H1 (cell line): ENCODE measurements around the gene MORN4. TPM values are rescaled to one million over a fixed set of nuclear protein-coding genes. Genes with fewer than 3 reads are reported as not detected.

Experiments
- CTCF ChIA-PET: fragments of 300-600 bp; sonication (Branson Sonifier 250); formaldehyde crosslinking; loops from one replicate; lab custom pipeline; 2021; ENCODE audit not compliant: partially characterized antibody; lab: Charles Lee
- POLR2A ChIA-PET: fragments of 300-600 bp; sonication (Branson Sonifier 250); formaldehyde crosslinking; loops from one replicate; lab custom pipeline; 2021; ENCODE audit warnings: inconsistent platforms; ENCODE audit not compliant: partially characterized antibody; lab: Charles Lee
- DNase-seq, 2 experiments: peaks; one replicate each; pipeline versions ENCODE4 v3.0.0 to v3.0.0-alpha.2; 2010 to 2022; ENCODE audit warnings: low spot score in 2 of 2, low read depth in 1 of 2, mixed read lengths in 1 of 2
- FAIRE-seq: peaks from 2 replicates; lab custom pipeline; 2011; peaks lifted over from hg19 to GRCh38; lab: Jason Lieb, UNC
- H2AFZ ChIP-seq: 2 replicates; pipeline ENCODE4 v1.8.1; 2012; ENCODE audit warnings: low read length, inconsistent platforms
- H2AK5ac ChIP-seq: 2 replicates; pipeline ENCODE4 v1.6.1; 2013; ENCODE audit warnings: low read depth, low read length
- H2BK120ac ChIP-seq: replicated peaks from 2 replicates; pipeline ENCODE3; 2013; ENCODE audit warnings: low read depth, low read length, inconsistent platforms
- H2BK12ac ChIP-seq: 2 replicates; pipeline ENCODE4 v1.6.1; 2013; ENCODE audit warnings: low read depth, low read length
- H2BK15ac ChIP-seq: 2 replicates; pipeline ENCODE4 v1.6.1; 2013; ENCODE audit warnings: low read length
- H2BK20ac ChIP-seq: 2 replicates; pipeline ENCODE4 v1.6.1; 2013; ENCODE audit warnings: low read length
- H2BK5ac ChIP-seq: 2 replicates; pipeline ENCODE4 v1.6.1; 2013; ENCODE audit warnings: low read depth, low read length
- H3K14ac ChIP-seq: 2 replicates; pipeline ENCODE4 v1.6.1; 2013; ENCODE audit warnings: inconsistent platforms; ENCODE audit not compliant: insufficient read length
- H3K18ac ChIP-seq: 2 replicates; pipeline ENCODE4 v1.6.1; 2013; ENCODE audit warnings: low read length; ENCODE audit errors: extremely low read depth
- H3K23ac ChIP-seq: 2 replicates; pipeline ENCODE4 v1.6.1; 2013; ENCODE audit warnings: inconsistent platforms; ENCODE audit not compliant: insufficient read length
- H3K23me2 ChIP-seq: 2 replicates; pipeline ENCODE4 v1.6.1; 2013; ENCODE audit warnings: low read depth, low read length
- H3K27ac ChIP-seq: 2 replicates; pipeline ENCODE4 v1.6.1; 2011; ENCODE audit warnings: low read depth, low read length, inconsistent platforms
- H3K27me3 ChIP-seq, 4 experiments: replicated peaks in 1 of 4; 1 replicate in 1 of 4; 2 replicates in 3 of 4; pipeline versions ENCODE4 v1.6.1 to v1.8.1; 2011 to 2013; ENCODE audit warnings: low read length in 3 of 4, mild to moderate bottlenecking in 3 of 4, inconsistent platforms in 2 of 4, mixed read lengths in 2 of 4, moderate library complexity in 1 of 4; ENCODE audit not compliant: control insufficient read depth in 3 of 4, insufficient read depth in 3 of 4; ENCODE audit errors: extremely low read depth in 1 of 4
- H3K36me3 ChIP-seq, 4 experiments: 2 replicates each; pipeline versions ENCODE4 v1.6.1 to v1.8.1; 2011 to 2013; ENCODE audit warnings: mild to moderate bottlenecking in 4 of 4, low read length in 3 of 4, moderate library complexity in 2 of 4, control low read depth in 1 of 4, inconsistent platforms in 1 of 4; ENCODE audit not compliant: insufficient read depth in 4 of 4, control insufficient read depth in 2 of 4
- H3K4ac ChIP-seq: replicated peaks from 2 replicates; pipeline ENCODE3; 2013; ENCODE audit warnings: low read length, low read depth, mixed read lengths, inconsistent platforms; ENCODE audit not compliant: insufficient read length
- H3K4me1 ChIP-seq, 4 experiments: replicated peaks in 1 of 4; 1 replicate in 1 of 4; 2 replicates in 3 of 4; pipeline versions ENCODE4 v1.6.1 to v1.8.1; 2011 to 2013; ENCODE audit warnings: low read length in 3 of 4, inconsistent platforms in 2 of 4, mixed read lengths in 1 of 4; ENCODE audit not compliant: insufficient read depth in 4 of 4, control insufficient read depth in 3 of 4
- H3K4me2 ChIP-seq, 2 experiments: 2 replicates each; pipeline versions ENCODE4 v1.6.1 to v1.8.1; 2011 to 2013; ENCODE audit warnings: low read depth in 2 of 2, low read length in 2 of 2, control low read depth in 1 of 2, inconsistent platforms in 1 of 2, mild to moderate bottlenecking in 1 of 2; ENCODE audit not compliant: insufficient read depth in 1 of 2
- H3K4me3 ChIP-seq, 4 experiments: fragments of 200-600, 300-600 bp in 1 of 4; sonication (generic), shearing (Covaris generic), sonication (Bioruptor Twin) in 1 of 4; 2 replicates each; pipeline versions ENCODE4 v1.5.1 to v1.8.1; 2011 to 2016; ENCODE audit warnings: low read length in 4 of 4, low read depth in 3 of 4, control low read depth in 2 of 4, inconsistent platforms in 2 of 4, mild to moderate bottlenecking in 2 of 4, mixed read lengths in 1 of 4, moderate library complexity in 1 of 4; ENCODE audit not compliant: insufficient read depth in 2 of 4; ENCODE audit errors: extremely low read depth in 1 of 4
- H3K56ac ChIP-seq: replicated peaks from 2 replicates; pipeline ENCODE3; 2013; ENCODE audit warnings: low read depth, mild to moderate bottlenecking, mixed read lengths, low read length, inconsistent platforms; ENCODE audit not compliant: insufficient read length
- H3K79me1 ChIP-seq: 2 replicates; pipeline ENCODE4 v1.6.1; 2013; ENCODE audit warnings: low read depth, low read length, control low read depth
- H3K79me2 ChIP-seq, 2 experiments: 2 replicates each; pipeline versions ENCODE4 v1.6.1 to v1.8.1; 2012 to 2013; ENCODE audit warnings: low read length in 2 of 2, mild to moderate bottlenecking in 2 of 2, inconsistent platforms in 1 of 2; ENCODE audit not compliant: insufficient read depth in 2 of 2, control insufficient read depth in 1 of 2
- H3K9ac ChIP-seq, 4 experiments: replicated peaks in 1 of 4; 1 replicate in 1 of 4; 2 replicates in 3 of 4; pipeline versions ENCODE4 v1.6.1 to v1.8.1; 2011 to 2013; ENCODE audit warnings: low read depth in 3 of 4, low read length in 3 of 4, control low read depth in 2 of 4, mild to moderate bottlenecking in 2 of 4, moderate library complexity in 2 of 4, inconsistent platforms in 1 of 4; ENCODE audit errors: extremely low read depth in 1 of 4
- H3K9me3 ChIP-seq, 2 experiments: 2 replicates each; pipeline versions ENCODE4 v1.6.1 to v1.8.1; 2012 to 2013; ENCODE audit warnings: mild to moderate bottlenecking in 2 of 2, moderate library complexity in 2 of 2, control low read depth in 1 of 2, inconsistent platforms in 1 of 2, low read depth in 1 of 2, low read length in 1 of 2, mixed read lengths in 1 of 2; ENCODE audit not compliant: insufficient read depth in 2 of 2
- H4K20me1 ChIP-seq, 2 experiments: replicated peaks in 1 of 2; 2 replicates each; pipeline versions ENCODE3 to v1.8.1; 2011 to 2013; ENCODE audit warnings: inconsistent platforms in 2 of 2, low read length in 2 of 2, mild to moderate bottlenecking in 1 of 2; ENCODE audit not compliant: insufficient read depth in 2 of 2, control insufficient read depth in 1 of 2
- H4K5ac ChIP-seq: 2 replicates; pipeline ENCODE4 v1.6.1; 2013; ENCODE audit warnings: low read length, low read depth, mixed read lengths, inconsistent platforms; ENCODE audit not compliant: insufficient read length
- H4K8ac ChIP-seq: 2 replicates; pipeline ENCODE4 v1.8.0; 2013; ENCODE audit warnings: mild to moderate bottlenecking, moderate library complexity, low read length, inconsistent platforms; ENCODE audit not compliant: insufficient read depth; ENCODE audit errors: extremely low read depth
- H4K91ac ChIP-seq: replicated peaks from 2 replicates; pipeline ENCODE3; 2013; ENCODE audit warnings: low read length, mixed read lengths, inconsistent platforms; ENCODE audit not compliant: insufficient read length
- GABPA ChIP-seq: IDR thresholded peaks from 2 replicates; pipeline ENCODE4 v1.6.1; 2011; ENCODE audit warnings: mild to moderate bottlenecking, low read length, moderate library complexity, borderline replicate concordance; ENCODE audit not compliant: insufficient read depth
- HDAC6 ChIP-seq: IDR thresholded peaks from one replicate; pipeline ENCODE4 v1.7.1; 2012; ENCODE audit warnings: low read depth, mild to moderate bottlenecking, inconsistent platforms, low read length, moderate library complexity
- KDM1A ChIP-seq: fragments of 200-600, 300-600 bp; sonication (generic); IDR thresholded peaks from 2 replicates; pipeline ENCODE4 v1.7.1; 2016; ENCODE audit warnings: mild to moderate bottlenecking, low read length, borderline replicate concordance
- SAP30 ChIP-seq: fragments of 300-600 bp; sonication (generic); IDR thresholded peaks from 2 replicates; pipeline ENCODE4 v1.7.1; 2012; ENCODE audit warnings: low read length, moderate library complexity, mild to moderate bottlenecking, inconsistent platforms; ENCODE audit not compliant: insufficient read depth, insufficient replicate concordance
- YY1 ChIP-seq: IDR thresholded peaks from 2 replicates; pipeline ENCODE4 v1.6.1; 2011; ENCODE audit warnings: low read depth, mild to moderate bottlenecking, low read length
- WGBS, 2 experiments: shearing (Covaris generic) in 1 of 2; methylation state at CpG; one replicate each; pipeline versions ENCODE4 v1.1.6 to v1.1.7; 2013 to 2015; ENCODE audit warnings: low lambda C conversion rate in 2 of 2, mixed read lengths in 2 of 2, inconsistent platforms in 1 of 2, low coverage in 1 of 2, missing lambda C conversion rate in 1 of 2; ENCODE audit not compliant: insufficient replicate concordance in 2 of 2, insufficient coverage in 1 of 2, insufficient read length in 1 of 2; ENCODE audit errors: extremely low coverage in 1 of 2, missing lambda C conversion rate in 1 of 2; 5-methylcytosine and 5-hydroxymethylcytosine counted together
- polyA plus RNA-seq, 7 experiments: library from polyadenylated mRNA; depleted of rRNA in 3 of 7; stranded (reverse) in 5 of 7; unstranded in 2 of 7; fragments of >200 nt in 5 of 7; fragments of 200-250 nt in 2 of 7; gene quantifications; 1 replicate in 5 of 7; 2 replicates in 1 of 7; 4 replicates in 1 of 7; pipeline versions ENCODE4 v1.2.1 to v1.2.3, GENCODE V29; 2011 to 2013; ENCODE audit warnings: missing spikeins in 2 of 7, mixed read lengths in 2 of 7
- total RNA-seq: library from RNA; stranded (reverse); fragmentation: NEBNext Ultra II Directional; extraction: Animal tissue kit (Norgen Biotek cat#: 25700); gene quantifications from 2 replicates; pipeline ENCODE4 v1.2.1, GENCODE V29; 2021
- TF ChIP-seq, protein P1 (sequence below): IDR thresholded peaks from 2 replicates; pipeline ENCODE4 v1.6.1; 2012; ENCODE audit warnings: inconsistent platforms

The MORN4 gene
- total and polyA plus RNA-seq, 2 of the 8 experiments (the other 6 are each of a cell fraction or from before 2014, with no cell fraction given): 13.6 to 22.0 TPM

DNA sequence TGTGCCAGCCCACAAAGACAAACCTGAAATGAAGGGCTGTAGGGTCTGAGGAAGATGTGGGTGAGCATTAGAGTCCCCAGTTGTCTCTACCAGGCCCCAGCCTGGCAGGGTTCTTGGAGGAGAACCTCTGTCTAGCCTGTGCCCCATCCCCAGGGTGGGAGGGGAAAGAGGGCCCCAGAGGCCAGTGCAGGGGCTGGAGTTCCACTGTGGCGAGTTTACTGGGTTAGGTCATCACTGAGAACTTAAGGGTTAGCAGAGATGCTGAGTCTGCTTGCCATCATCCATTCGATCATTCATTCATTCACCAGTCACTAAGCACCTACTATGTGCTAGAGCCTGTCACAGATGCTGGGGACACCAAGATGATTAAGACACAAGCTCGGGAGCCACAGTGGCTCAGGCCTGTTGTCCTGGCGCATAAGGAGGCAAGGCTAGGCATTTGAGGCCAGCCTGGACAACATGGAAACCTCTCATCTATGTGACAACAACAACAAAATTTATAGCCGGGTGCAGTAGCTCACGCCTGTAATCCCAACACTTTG lies 58.1 kb downstream of the MORN4 start:
- H4K91ac ChIP-seq: no peak overlapping the region
- no peak overlapping the region for H4K5ac ChIP-seq
- H3K4me2 ChIP-seq: peak overlapping the region; percentile 1 to 15; a peak in 1 of 4 replicates
- peaks cover 0 to 4% (median under 1%) of the 10 kb centered on the region in 4 experiments; a peak in 4 of 8 replicates for H3K36me3 ChIP-seq
- no peak overlapping the region for H3K23ac ChIP-seq
- H3K4me3 ChIP-seq: no peak overlapping the region
- no peak overlapping the region for H2BK5ac ChIP-seq
- H2BK120ac ChIP-seq: no peak overlapping the region
- CTCF ChIA-PET: interaction anchor here (0.7 to 12.9 kb wide), 11 partner anchors 8 to 109 kb away, joined by 3 to 169 read pairs (median 7); partner anchors contain the start of genes C10orf62 and HOGA1
- no peak overlapping the region for H3K14ac ChIP-seq
- no peak overlapping the region for H2BK12ac ChIP-seq
- H3K18ac ChIP-seq: no peak overlapping the region
- FAIRE-seq (no peak), DNase-seq (no peak)
- no peaks in the 10 kb centered on the region for H3K79me2 ChIP-seq
- no peak overlapping the region; the same call in 1 of the 2 replicates for H2BK15ac ChIP-seq
- no peak overlapping the region for H3K9ac ChIP-seq
- peaks cover 2 to 6% (median 4%) of the 10 kb centered on the region in 4 experiments; a peak in 3 of 7 replicates for H3K4me1 ChIP-seq
- no peak overlapping the region for H4K8ac ChIP-seq
- H3K79me1 ChIP-seq: no peaks in the 10 kb centered on the region
- H4K20me1 ChIP-seq: peaks cover 0 to under 1% of the 10 kb centered on the region in 2 experiments
- no peak overlapping the region for H2AFZ ChIP-seq
- H3K27ac ChIP-seq: no peak overlapping the region
- 92% methylated on average over 6 of the region's 6 CpGs; no CpG with 5 or more reads in 1 of the 2 experiments for WGBS, 2 experiments
- H3K23me2 ChIP-seq: no peaks in the 10 kb centered on the region
- H3K56ac ChIP-seq: no peak overlapping the region
- no peak for TF ChIP-seq GABPA
- TF ChIP-seq HDAC6: no peak
- TF ChIP-seq SAP30: no peak
- TF ChIP-seq KDM1A: no peak
- TF ChIP-seq YY1: no peak
- TF ChIP-seq, protein P1, sequence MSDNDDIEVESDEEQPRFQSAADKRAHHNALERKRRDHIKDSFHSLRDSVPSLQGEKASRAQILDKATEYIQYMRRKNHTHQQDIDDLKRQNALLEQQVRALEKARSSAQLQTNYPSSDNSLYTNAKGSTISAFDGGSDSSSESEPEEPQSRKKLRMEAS: no peak
- H3K9me3 ChIP-seq: no peaks in the 10 kb centered on the region
- no peak overlapping the region for H2AK5ac ChIP-seq
- no peaks in the 10 kb centered on the region; a peak in 1 of 7 replicates for H3K27me3 ChIP-seq
- POLR2A ChIA-PET: interaction anchor here (0.7 to 2.2 kb wide), 5 partner anchors 9 to 66 kb away, joined by 3 to 6 read pairs (median 3); partner anchors contain the start of gene HOGA1
- H3K4ac ChIP-seq: no peak overlapping the region
- H2BK20ac ChIP-seq: no peak overlapping the region
